CD4-positive, alpha-beta T cell treated with Interleukin-2 at 100 ng/mL for 4 hours (primary cell): ENCODE data around the gene RNF31.
A peak's percentile ranks its signal among the peaks of the same experiment; 100 is the strongest.

Experiments used
- DNase-seq: peaks from one replicate; pipeline ENCODE4 v3.0.0-alpha.2; 2020; ENCODE audit warnings: low spot score

The RNF31 gene

DNA sequence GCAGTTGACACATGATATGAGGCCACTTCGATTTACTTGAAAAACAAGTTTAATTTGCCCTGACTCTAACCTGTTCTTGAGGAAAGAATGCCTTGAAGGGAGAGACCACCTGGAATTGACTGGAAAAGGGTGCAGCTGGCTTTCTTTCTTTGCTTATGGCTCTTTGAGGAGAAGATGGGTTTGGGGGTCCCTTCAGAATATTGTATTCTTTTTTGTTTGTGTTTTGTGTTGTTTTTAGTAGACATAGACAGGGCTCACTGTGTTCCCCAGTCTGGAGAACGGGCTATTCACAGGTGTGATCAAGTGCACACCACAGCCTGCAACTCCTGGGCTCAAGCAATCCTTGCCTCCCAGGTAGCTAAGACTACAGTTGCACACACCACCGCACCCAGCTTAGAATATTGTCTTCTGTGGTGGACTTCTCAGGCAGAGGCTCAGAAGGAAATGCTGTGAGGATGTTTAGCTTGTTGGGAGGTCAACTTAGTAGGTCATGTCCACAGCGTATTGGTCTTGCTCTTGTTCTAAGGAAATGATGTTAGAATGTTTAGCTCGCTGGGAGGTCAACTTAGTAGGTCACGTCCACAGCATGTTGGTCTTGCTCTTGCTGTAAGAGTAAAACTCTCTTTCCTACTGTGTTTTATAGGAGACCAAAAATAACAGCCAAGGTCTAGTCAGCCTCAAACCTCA lies 31.0 kb upstream of the RNF31 start:
- no peak for DNase-seq

DNA sequence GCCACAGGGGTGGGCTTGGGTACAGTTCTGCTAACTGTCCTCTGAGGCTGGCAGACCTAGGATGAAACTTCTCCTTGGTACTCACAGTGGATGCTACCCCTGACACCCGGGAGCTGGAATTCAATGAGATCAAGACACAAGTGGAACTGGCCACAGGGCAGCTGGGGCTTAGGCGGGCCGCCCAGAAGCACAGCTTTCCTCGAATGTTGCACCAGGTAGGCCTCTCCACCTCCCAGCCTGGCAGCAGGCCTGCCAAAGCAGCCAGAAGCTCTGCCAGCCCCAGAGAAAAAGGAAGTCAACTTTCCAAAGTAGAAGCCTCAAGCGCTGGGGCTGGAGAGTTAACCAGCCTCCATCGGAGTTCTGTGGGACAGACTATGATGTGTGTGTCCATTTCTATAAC lies 30.1 kb upstream of the RNF31 start:
- no peak for DNase-seq

DNA sequence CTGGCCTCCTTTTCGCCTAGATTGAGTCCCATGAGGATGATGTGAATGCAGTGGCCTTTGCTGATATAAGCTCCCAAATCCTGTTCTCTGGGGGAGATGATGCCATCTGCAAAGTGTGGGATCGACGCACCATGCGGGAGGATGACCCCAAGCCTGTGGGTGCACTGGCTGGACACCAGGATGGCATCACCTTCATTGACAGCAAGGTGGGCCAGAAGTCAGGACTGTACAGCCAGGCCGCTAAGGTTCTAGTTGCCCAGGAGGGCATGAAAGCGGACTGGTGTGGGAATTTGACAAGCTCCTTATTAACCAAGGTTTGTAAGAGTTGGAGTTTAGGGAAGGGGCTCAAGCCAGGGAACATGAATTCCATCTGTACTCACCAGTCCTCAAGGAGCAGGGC lies 27.6 kb upstream of the RNF31 start:
- no peak for DNase-seq

GRCh38 chr14:24121210-24121609 lies 26.1 kb upstream of the RNF31 start:
- no peak for DNase-seq

DNA sequence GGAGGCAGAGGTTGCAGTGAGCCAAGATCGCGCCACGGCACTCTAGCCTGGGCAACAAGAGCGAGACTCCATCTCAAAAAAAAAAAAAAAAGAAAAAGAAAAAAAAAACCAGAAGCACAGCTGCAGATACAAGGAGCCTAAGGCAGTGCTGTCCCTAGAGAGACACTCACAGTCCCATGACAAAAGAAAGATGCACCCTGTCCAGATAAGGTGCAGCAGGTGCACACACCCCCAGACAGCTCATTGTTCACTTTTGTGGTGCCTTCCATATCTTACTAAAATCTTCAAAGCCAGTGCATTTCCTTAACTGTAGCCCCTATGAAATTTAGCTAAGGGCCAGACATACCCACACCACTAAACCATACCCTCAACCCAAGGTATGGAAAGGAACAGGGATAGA lies 24.9 kb upstream of the RNF31 start:
- no peak for DNase-seq

DNA sequence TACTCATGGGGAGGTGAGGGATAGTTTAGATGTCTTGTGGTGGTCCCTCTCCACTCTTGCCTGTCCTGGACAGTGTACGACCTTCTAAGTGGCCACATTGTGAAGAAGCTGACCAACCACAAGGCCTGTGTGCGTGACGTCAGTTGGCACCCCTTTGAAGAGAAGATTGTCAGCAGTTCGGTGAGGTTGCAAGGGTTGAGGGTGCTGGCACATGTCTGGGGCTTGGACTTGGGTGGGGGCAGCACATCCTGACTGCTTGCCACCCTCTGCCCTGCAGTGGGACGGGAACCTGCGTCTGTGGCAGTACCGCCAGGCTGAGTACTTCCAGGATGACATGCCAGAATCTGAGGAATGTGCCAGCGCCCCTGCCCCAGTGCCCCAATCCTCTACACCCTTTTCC lies 24.4 kb upstream of the RNF31 start:
- no peak for DNase-seq

DNA sequence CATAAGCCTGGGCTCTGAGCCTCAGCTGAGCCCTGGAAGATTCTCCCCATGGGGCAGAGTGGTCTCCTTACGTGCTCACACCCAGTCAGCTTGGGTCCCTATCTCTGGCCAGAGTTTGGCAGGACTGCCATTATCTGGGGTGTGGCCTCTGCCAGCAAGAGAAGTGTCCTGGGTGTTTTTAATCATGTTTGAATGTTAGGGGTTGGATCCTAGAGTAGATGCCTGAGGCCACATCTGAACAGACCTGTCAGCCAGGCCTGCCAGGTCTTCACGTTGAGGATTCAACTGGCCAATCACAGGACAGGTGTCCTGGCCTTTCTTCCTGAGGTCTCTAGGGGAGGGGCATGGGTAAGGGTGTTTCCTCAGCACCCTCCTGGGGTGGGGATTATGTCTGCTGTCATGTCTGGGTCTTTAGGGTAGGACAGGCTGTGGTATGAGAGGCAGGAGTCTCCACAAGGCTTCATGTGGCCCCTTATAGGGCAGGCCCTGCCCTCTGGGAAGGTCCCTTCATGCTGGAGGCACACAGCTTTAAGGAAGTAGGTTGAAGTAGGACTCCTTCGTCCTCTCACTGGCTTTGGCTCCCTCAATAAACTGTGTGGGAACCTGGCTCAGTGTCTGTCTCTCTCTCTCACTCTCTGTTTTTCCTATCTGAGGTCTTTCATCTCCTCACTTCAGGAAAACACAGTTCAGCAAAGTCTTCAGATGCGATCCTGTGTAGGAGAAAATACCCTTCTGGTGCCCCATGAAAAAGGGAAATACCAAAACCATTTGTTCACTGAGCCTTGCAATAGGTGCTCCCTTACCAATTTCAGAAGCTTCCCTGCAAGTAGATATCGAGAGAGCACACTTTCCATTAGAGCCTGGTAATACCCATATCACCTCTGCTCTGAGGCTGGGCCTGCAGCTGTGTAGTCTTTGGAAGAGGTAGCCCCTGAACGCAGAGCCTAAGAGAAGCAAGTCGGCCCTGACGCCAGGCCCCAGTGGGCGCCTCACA lies 23.6 kb upstream of the RNF31 start:
- no peak for DNase-seq

DNA sequence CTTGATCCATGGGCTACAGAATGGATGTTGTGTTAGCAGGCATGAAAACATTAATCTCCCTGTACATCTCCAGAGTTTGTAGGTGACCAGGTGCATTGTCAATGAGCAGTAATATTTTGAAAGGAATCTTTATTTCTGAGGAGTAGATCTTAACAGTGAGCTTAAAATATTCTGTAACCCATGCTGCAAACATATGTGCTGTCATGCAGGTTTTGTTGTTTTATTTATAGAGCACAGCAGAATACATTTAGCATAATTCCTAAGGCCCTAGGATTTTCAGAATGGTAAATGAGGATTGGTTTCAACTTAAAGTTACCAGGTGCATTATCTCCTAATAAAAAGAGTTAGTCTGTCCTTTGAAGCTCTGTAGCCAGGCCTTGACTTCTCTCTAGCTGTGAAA lies 20.4 kb upstream of the RNF31 start:
- DNase-seq = no peak

DNA sequence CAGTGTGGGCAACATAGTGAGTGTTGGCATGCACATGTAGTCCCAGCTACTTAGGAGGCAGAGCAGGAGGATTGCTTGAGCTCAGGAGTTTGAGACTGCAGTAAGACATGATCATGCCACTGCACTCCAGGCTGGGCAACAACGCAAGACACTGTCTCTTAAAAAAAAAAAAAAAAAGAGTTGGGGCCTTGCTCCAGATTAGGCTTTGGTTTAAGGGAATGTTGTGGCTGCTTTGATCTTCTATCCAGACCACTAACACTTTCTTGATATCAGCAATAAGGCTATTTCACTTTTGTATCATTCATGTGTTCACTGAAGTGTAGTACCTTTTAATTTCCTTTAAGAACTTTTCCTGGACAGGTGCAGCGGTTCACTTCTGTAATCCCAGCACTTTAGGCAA lies 19.6 kb upstream of the RNF31 start:
- DNase-seq = no peak

GRCh38 chr14:24129410-24129998 lies 17.8 kb upstream of the RNF31 start:
- no peak for DNase-seq

DNA sequence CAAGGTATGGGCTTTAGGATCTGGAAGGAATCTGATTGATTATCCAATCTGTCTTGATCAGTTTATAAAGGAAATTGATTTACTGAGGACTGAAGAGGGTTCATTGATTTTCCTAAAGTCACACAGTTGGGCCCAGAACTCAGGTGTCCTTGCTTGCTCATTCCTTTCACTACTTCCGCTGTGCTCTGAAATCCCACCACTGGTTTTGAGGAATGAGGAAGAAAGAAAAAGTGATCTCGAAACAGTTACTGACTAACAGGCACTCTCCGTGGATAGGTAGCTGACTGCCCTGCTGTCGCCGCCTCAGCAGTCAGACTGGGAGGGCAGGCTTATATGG lies 16.9 kb upstream of the RNF31 start, which contains the start of gene FITM1:
Gene FITM1 (plus strand): TSS at position 280 of the 337 bp plus-strand sequence. CDS start 905 bp downstream, outside the sequence.
- no peak for DNase-seq

DNA sequence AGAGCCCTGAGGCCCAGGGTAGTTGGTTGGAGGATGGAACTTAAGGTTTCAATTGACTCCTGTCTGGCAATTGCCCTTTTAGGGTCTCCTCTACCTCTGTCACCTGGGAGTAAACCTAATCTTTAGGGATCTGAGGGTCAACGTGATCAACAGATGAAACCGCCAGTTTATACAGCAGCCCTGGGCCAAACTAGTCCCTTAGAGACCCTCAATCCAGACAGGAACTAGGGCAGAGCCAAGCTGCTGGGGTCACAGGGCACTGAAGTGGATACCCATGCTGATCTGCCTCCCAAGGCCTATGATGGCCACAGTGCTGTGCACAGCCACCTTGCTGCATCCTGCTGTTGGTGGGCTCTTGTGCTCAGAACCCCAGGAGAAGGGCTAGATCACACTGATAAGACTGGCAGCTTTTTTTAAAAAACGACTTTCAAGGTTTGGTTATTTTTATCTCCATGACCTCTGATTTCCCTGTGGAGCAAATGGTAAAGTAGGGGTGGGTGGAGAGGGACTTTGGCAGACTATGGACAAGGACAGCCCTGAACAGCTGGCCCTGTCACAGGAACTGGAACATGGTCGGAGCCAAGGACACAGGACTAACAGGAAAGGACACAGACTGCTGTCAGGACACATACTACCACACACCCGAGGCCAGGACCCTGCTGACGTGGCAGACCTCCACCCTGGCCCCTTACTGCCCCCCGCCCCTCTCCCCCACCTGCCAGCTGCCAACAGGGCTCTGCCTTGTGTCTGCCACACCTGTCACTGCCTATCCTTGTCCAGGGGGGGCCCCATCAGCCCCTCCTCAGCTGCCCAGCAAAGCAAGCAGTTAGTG lies 16.4 kb upstream of the RNF31 start:
- DNase-seq = no peak

DNA sequence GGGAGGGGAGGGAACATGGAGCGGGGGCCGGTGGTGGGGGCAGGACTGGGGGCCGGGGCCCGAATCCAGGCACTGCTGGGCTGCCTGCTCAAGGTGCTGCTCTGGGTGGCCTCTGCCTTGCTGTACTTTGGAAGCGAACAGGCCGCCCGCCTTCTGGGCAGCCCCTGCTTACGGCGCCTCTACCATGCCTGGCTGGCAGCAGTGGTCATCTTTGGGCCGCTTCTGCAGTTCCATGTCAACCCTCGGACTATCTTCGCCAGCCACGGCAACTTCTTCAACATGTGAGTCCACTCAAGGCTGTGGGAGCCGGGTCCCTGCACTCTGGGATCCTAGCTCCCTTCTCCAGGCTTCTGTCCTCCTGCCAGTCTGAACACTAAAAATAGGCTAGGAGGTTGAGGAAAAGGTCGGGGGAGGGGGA lies 15.7 kb upstream of the RNF31 start:
- DNase-seq = no peak

DNA sequence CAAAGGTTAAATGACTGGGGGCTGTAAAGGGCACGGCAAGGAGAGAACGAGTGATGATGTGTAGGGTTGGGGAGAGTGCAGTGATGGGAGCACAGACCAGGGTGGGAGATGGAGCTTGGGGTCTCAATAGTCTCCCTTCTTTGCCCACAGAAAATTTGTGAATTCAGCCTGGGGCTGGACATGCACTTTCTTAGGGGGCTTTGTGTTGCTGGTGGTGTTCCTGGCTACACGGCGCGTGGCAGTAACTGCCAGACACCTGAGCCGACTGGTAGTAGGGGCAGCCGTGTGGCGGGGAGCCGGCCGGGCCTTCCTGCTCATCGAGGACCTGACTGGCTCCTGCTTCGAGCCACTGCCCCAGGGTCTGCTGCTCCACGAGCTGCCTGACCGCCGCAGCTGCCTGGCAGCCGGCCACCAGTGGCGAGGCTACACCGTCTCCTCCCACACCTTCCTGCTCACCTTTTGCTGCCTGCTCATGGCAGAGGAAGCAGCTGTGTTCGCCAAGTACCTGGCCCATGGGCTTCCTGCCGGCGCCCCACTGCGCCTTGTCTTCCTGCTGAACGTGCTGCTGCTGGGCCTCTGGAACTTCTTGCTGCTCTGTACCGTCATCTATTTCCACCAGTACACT lies 15.1 kb upstream of the RNF31 start:
- DNase-seq = peak; percentile 14

DNA sequence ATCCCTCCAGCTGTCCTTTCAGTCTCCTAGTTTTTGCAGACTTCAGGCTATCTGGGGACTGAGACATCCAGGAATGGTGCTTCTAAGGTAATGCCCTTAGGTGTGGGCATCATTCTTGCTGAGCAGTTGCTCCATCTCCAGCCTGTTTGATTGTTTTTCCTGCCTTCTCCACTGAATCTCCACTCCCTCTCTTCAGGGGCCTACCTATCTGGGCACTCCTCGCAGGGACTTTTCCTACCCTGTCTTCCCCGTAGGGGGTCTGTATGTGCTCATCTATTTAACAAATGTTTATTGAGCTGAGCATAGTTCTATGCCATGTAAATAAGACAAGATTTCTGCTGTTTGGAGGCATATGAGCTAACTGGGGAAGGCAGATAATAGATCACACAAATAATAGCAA lies 14.3 kb upstream of the RNF31 start:
- DNase-seq = no peak

GRCh38 chr14:24133735-24134134 lies 13.6 kb upstream of the RNF31 start:
- DNase-seq = no peak

GRCh38 chr14:24135584-24135833 lies 11.8 kb upstream of the RNF31 start:
- DNase-seq = no peak

- DNase-seq = peak; percentile 95
These were observed 11.2 kb upstream of the RNF31 start, which contains the start of gene PSME1 for GRCh38 chr14:24135834-24136683. Gene PSME1 (plus strand): TSS chr14:24136194. CDS start chr14:24136263, 69 bp downstream.

GRCh38 chr14:24136684-24137528 lies 10.4 kb upstream of the RNF31 start:
- DNase-seq = no peak
